ENCODE results near the gene NLRP3.

DNA sequence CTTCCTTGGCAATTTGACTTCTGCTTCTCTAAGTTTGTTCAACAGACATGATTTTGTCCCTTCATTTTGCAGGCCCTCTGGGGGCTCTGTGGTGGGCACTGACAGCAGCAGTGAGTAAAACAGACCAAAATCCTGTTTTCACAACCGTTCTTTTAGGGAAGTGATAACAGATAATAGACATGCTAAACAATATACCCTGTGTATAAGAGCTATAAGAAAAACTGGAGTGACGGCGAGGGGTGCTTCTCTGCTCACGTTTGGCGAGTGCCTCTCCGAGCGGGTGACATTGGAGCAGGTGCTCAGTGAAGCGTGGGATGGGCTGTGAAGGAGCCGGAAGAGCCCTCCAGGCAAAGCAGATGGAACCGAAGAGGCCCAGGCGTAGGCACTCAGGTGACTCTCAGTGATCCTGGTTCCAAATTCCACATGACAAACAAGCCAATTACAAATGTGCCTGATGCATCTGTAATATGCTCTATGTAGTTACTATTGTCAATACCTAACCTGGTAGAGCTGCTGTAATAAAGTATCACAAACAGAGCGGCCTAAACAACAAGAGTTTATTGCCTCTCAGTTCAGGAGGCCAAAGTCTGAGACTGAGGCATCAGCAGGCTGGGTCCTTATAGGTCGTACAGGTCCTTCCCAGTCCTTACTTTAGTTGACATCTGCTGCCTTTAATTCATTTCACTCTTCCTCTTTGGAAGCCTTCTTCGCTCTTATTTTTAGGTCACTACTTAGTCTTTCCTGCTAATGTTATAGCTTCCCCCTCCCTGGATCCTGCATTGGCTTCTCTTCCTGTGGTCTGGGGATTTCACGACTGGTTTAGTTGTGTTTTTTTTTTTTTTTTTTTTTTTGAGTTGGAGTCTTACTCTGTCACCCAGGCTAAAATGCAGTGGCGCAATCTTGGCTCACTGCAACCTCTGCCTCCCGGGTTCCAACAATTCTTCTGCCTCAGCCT, 21.9 kb downstream of the NLRP3 start:
- TF ChIP-seq, protein P1, sequence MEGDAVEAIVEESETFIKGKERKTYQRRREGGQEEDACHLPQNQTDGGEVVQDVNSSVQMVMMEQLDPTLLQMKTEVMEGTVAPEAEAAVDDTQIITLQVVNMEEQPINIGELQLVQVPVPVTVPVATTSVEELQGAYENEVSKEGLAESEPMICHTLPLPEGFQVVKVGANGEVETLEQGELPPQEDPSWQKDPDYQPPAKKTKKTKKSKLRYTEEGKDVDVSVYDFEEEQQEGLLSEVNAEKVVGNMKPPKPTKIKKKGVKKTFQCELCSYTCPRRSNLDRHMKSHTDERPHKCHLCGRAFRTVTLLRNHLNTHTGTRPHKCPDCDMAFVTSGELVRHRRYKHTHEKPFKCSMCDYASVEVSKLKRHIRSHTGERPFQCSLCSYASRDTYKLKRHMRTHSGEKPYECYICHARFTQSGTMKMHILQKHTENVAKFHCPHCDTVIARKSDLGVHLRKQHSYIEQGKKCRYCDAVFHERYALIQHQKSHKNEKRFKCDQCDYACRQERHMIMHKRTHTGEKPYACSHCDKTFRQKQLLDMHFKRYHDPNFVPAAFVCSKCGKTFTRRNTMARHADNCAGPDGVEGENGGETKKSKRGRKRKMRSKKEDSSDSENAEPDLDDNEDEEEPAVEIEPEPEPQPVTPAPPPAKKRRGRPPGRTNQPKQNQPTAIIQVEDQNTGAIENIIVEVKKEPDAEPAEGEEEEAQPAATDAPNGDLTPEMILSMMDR (IDR thresholded peaks at IDR 0.05) = no peak
- no peak for TF ChIP-seq POLR2A (IDR thresholded peaks at IDR 0.05)

All from esophagus squamous epithelium (tissue), 4 donors.